OCI-M1 (cell line): ENCODE measurements around the gene TMEM252.

ENCODE experiments used
- DNase-seq: peaks from one replicate; lab custom pipeline; 2025; lab: John Stamatoyannopoulos, UW

The TMEM252 gene

GRCh38 chr9:68497629-68498028, 43.1 kb downstream of the TMEM252 start:
- DNase-seq, result peak; percentile 12

GRCh38 chr9:68496356-68496755, 44.3 kb downstream of the TMEM252 start:
- DNase-seq, result no peak

- no peak for DNase-seq
Observed at GRCh38 chr9:68495247-68495646, 45.4 kb downstream of the TMEM252 start.

- DNase-seq, result no peak
Observed at GRCh38 chr9:68493958-68494577, 46.6 kb downstream of the TMEM252 start.

DNA sequence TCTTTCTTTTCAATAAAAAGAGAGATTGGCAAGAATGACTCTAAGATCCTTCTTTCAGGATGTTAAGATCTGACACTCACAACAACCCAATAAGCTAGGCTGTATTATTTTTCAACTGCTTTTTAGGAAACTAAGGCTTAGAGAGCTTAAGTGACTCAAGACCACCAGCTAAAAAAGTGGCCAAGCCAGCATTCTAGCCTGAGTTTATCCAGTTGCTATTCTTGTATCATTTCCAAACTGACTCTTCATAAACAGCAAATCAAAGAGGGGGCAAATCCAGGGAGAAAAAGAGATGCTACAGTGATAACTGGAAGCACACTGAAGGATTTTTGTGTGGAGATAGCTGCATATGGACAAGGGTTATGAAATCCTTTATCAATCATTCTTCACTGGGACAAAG, 47.1 kb downstream of the TMEM252 start:
- DNase-seq, result no peak

GRCh38 chr9:68492806-68493205, 47.9 kb downstream of the TMEM252 start:
- no peak for DNase-seq

GRCh38 chr9:68489646-68490045, 51.0 kb downstream of the TMEM252 start:
- DNase-seq, result no peak

DNA sequence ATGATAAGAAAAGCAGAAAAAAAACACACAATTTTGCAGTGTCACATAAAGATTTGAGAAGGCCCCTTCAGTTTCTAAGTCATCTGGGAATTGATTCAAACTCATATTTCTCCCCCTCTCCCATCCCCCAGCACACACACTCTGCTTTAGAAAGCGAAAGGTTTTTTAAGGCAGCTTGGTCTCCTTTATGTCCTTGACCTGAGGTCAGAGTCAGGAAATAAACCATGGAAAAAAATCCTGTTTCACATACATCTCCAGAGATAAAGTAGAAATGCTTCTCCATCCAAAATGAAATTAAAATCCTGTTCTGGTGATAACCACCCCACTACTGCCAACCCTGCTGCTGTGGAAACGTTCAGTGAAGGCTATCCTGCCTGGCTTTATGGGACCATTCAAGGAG, 52.6 kb downstream of the TMEM252 start:
- no peak for DNase-seq
